Activated T-cell treated with anti-CD3 and anti-CD28 coated beads for 48 hours (primary cell): ENCODE measurements around the gene LGALS3BP.
"Not testable (repeated sequence)": the region's sequence is repeated elsewhere in the genome, so short reads cannot be mapped to it uniquely, and the experiment has no call there.

Experiments used
- DNase-seq: peaks from one replicate; pipeline ENCODE4 v3.0.0-alpha.2; 2020; ENCODE audit warnings: low read depth

LGALS3BP gene

GRCh38 chr17:78979780-78980623, at the start of gene LGALS3BP:
Gene LGALS3BP, minus strand, starts transcription at chr17:78979923. Its CDS starts 2,732 bp downstream, at chr17:78977191.
- peak; percentile 16 for DNase-seq

GRCh38 chr17:79028496-79029326, 49.0 kb upstream of the LGALS3BP start:
- no peak for DNase-seq

GRCh38 chr17:79027925-79028491, 48.3 kb upstream of the LGALS3BP start:
- no peak for DNase-seq

GRCh38 chr17:79027274-79027924, 47.7 kb upstream of the LGALS3BP start:
- DNase-seq: no peak

GRCh38 chr17:79026376-79027273, 46.9 kb upstream of the LGALS3BP start:
- no peak for DNase-seq

GRCh38 chr17:79024901-79025737, 45.4 kb upstream of the LGALS3BP start:
- DNase-seq: no peak

GRCh38 chr17:79023886-79024771, 44.4 kb upstream of the LGALS3BP start, which contains the start of gene C1QTNF1:
Gene C1QTNF1, plus strand, starts transcription at chr17:79024169. Its CDS starts 19,800 bp downstream, at chr17:79043969.
- peak; percentile 25 for DNase-seq

GRCh38 chr17:79023180-79023705, 43.5 kb upstream of the LGALS3BP start:
- no peak for DNase-seq

- no peak for DNase-seq
Measured at GRCh38 chr17:79022507-79022991, 42.8 kb upstream of the LGALS3BP start.

- DNase-seq: not testable (repeated sequence)
Measured at GRCh38 chr17:79021929-79022328, 42.2 kb upstream of the LGALS3BP start.

- no peak for DNase-seq
Measured at GRCh38 chr17:79020631-79021301, 41.0 kb upstream of the LGALS3BP start.

- peak; percentile 24 for DNase-seq
Measured at GRCh38 chr17:79019632-79020584, 40.2 kb upstream of the LGALS3BP start.

- no peak for DNase-seq
Measured at GRCh38 chr17:79019261-79019631, 39.5 kb upstream of the LGALS3BP start.

- no peak for DNase-seq
Measured at GRCh38 chr17:79018370-79018695, 38.6 kb upstream of the LGALS3BP start.

GRCh38 chr17:79017546-79018369, 38.0 kb upstream of the LGALS3BP start:
- DNase-seq: no peak

- no peak for DNase-seq
Measured at GRCh38 chr17:79014158-79014758, 34.5 kb upstream of the LGALS3BP start.
